Kidney glomerular epithelial cell (primary cell): ENCODE measurements around the gene NTM.
"Not testable (repeated sequence)": the region's sequence is repeated elsewhere in the genome, so short reads cannot be mapped to it uniquely, and the experiment has no call there.

ENCODE experiments used
- DNase-seq: peaks from one replicate; lab custom pipeline; 2025; lab: John Stamatoyannopoulos, UW

The NTM gene

GRCh38 chr11:132361011-132361550 lies 990.7 kb downstream of the NTM start:
- no peak for DNase-seq

GRCh38 chr11:132365650-132366049 lies 995.2 kb downstream of the NTM start:
- DNase-seq, result no peak

GRCh38 chr11:132367293-132367692 lies 996.9 kb downstream of the NTM start:
- no peak for DNase-seq

GRCh38 chr11:132370114-132370513 lies 999.7 kb downstream of the NTM start:
- not testable (repeated sequence) for DNase-seq

- no peak for DNase-seq
These were observed 1003.2 kb downstream of the NTM start for GRCh38 chr11:132373405-132374143.

GRCh38 chr11:132379540-132379939 lies 1009.1 kb downstream of the NTM start:
- no peak for DNase-seq
